K562 (cell line): Measurements from ENCODE around the gene ZC3H8. TPM values are rescaled to one million over a fixed set of nuclear protein-coding genes. Genes with fewer than 3 reads are reported as not detected.

Experiments
- ARID1B ChIP-seq: fragments of 450-650 bp; IDR thresholded peaks from 2 replicates; pipeline ENCODE4 v1.6.1; 2016; ENCODE audit warnings: antibody characterized with exemption, mild to moderate bottlenecking, inconsistent platforms
- CC2D1A ChIP-seq: fragments of 450-650 bp; IDR thresholded peaks from 2 replicates; pipeline ENCODE4 v1.6.1; 2017; ENCODE audit warnings: mild to moderate bottlenecking
- CGGBP1 ChIP-seq: fragments of 250-450 bp; sonication (Bioruptor Pico); IDR thresholded peaks from 2 replicates; pipeline ENCODE4 v1.9.0; 2021; ENCODE audit warnings: mild to moderate bottlenecking
- DDX20 ChIP-seq: fragments of 450-650 bp; IDR thresholded peaks from 2 replicates; pipeline ENCODE4 v1.6.1; 2016; ENCODE audit warnings: missing genetic modification characterization, low read depth, mild to moderate bottlenecking, missing compliant biosample characterization, moderate library complexity
- EP400 ChIP-seq: fragments of 450-650 bp; IDR thresholded peaks from 2 replicates; pipeline ENCODE4 v1.6.1; 2017; ENCODE audit warnings: antibody characterized with exemption, mild to moderate bottlenecking, moderate library complexity
- FOSL1 ChIP-seq: fragments of 200-800 bp; sonication (Bioruptor generic); conservative IDR thresholded peaks from 2 replicates; pipeline ENCODE4 v1.6.1; 2016; ENCODE audit warnings: missing genetic modification characterization, missing compliant biosample characterization
- MLLT1 ChIP-seq, 2 experiments: fragments of 450-650 bp; IDR thresholded peaks; 2 replicates each; pipeline ENCODE4 v1.6.1; 2016
- RERE ChIP-seq: sonication (generic); formaldehyde crosslinking; IDR thresholded peaks from 2 replicates; pipeline ENCODE4 v1.8.0; 2023; ENCODE audit warnings: missing genetic modification reagents, mild to moderate bottlenecking, borderline replicate concordance
- SMARCE1 ChIP-seq: fragments of 450-650 bp; IDR thresholded peaks from 2 replicates; pipeline ENCODE4 v1.7.1; 2016; ENCODE audit warnings: mild to moderate bottlenecking
- ZKSCAN3 ChIP-seq: fragments of 250-450 bp; sonication (Bioruptor Pico); IDR thresholded peaks from 2 replicates; pipeline ENCODE4 v1.4.0; 2020
- ZNF175 ChIP-seq: fragments of 200-800 bp; sonication (Bioruptor generic); IDR thresholded peaks from 2 replicates; pipeline ENCODE4 v1.6.1; 2016; ENCODE audit warnings: low read depth, mild to moderate bottlenecking, missing genetic modification characterization, missing compliant biosample characterization
- polyA plus RNA-seq, 8 experiments: library from polyadenylated mRNA; depleted of rRNA in 4 of 8; stranded (reverse) in 5 of 8; unstranded in 3 of 8; fragments of >200 nt; fragmentation: Nextera tagmentation in 2 of 8; fragmentation: Illumina TruSeq in 1 of 8; extraction: Ambion mirVana in 2 of 8; extraction: Trizol in 1 of 8; gene quantifications; 2 replicates each; pipeline versions ENCODE4 v1.2.1 to v1.2.3, GENCODE V29; 2011 to 2014; ENCODE audit warnings: inconsistent platforms in 1 of 8, missing spikeins in 1 of 8
- total RNA-seq, 7 experiments: library from RNA; depleted of rRNA in 6 of 7; stranded (reverse); fragments of >200 nt in 6 of 7; fragmentation: Illumina TruSeq in 2 of 7; extraction: Trizol in 2 of 7; gene quantifications; 2 replicates each; pipeline versions ENCODE4 v1.2.1 to v1.2.3, GENCODE V29; 2011 to 2021; ENCODE audit warnings: low replicate concordance in 1 of 7
- TF ChIP-seq, protein P1 (sequence below): fragments of 450-650 bp; IDR thresholded peaks from 2 replicates; pipeline ENCODE4 v1.6.1; 2016; ENCODE audit warnings: mild to moderate bottlenecking
- TF ChIP-seq, protein P2 (sequence below), 2 experiments: fragments of 250-450 bp in 1 of 2; fragments of 450-650 bp in 1 of 2; sonication (Bioruptor Pico) in 1 of 2; IDR thresholded peaks; 2 replicates each; pipeline versions ENCODE4 v1.6.1 to v1.8.0; 2016 to 2021; ENCODE audit warnings: mild to moderate bottlenecking in 2 of 2, moderate library complexity in 2 of 2, missing compliant biosample characterization in 1 of 2, missing genetic modification characterization in 1 of 2

Gene ZC3H8
- total and polyA plus RNA-seq, 9 of the 15 experiments (the other 6 are each of a cell fraction or from before 2014, with no cell fraction given): 11.6 to 41.5 (median 27.5) TPM

DNA sequence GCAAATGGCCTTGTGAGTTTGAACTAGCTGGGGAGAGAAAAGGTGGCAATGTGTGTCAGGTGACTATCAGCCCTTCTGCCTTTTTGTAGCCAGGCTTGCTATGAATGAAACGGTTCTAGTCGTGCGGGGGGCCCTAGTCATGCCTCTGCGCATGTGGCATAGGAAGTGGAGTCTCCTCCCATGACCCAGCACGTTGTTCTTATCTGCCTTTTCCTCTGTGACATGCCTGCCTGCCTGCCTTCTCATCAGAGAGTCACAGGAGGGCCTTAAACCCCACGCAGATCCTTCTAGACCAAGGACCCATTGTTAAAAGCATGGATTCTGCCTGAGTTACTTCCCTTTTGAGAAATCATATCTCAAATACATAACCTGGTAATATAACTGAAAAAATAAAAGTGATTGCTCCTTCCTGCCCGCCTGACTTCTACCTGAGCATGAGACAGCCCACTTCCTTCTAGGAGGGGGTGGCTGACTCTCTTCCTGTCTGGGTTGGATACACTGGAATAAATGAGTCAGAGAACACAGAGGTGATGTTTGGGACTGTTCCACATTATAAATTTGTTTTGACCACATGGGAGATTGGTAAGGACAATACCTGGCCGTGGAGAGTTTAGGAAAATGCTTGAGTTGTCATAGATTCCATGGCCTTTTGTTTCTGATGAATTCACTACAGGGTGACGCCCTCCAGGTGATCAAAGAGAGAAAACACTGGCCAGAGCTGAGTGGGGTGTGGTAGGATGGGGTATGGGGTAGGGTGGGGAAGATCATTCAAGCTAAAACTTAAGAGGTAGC lies 66.8 kb downstream of the ZC3H8 start (continued):
- peak; percentile 38; the same call in 1 of the 2 replicates for TF ChIP-seq DDX20 (tag)
- no peak for TF ChIP-seq CC2D1A
- TF ChIP-seq, protein P1, sequence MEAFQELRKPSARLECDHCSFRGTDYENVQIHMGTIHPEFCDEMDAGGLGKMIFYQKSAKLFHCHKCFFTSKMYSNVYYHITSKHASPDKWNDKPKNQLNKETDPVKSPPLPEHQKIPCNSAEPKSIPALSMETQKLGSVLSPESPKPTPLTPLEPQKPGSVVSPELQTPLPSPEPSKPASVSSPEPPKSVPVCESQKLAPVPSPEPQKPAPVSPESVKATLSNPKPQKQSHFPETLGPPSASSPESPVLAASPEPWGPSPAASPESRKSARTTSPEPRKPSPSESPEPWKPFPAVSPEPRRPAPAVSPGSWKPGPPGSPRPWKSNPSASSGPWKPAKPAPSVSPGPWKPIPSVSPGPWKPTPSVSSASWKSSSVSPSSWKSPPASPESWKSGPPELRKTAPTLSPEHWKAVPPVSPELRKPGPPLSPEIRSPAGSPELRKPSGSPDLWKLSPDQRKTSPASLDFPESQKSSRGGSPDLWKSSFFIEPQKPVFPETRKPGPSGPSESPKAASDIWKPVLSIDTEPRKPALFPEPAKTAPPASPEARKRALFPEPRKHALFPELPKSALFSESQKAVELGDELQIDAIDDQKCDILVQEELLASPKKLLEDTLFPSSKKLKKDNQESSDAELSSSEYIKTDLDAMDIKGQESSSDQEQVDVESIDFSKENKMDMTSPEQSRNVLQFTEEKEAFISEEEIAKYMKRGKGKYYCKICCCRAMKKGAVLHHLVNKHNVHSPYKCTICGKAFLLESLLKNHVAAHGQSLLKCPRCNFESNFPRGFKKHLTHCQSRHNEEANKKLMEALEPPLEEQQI: peak; percentile 59; the same call in 1 of the 2 replicates
- TF ChIP-seq ZNF175: peak; percentile 76; the same call in 1 of the 2 replicates
- TF ChIP-seq EP400: peak; percentile 78
- TF ChIP-seq, protein P2, sequence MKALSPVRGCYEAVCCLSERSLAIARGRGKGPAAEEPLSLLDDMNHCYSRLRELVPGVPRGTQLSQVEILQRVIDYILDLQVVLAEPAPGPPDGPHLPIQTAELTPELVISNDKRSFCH (CRISPR knock-in tag; IDR thresholded peaks at IDR 0.05): no peak
- TF ChIP-seq, protein P2 (tag; IDR thresholded peaks at IDR 0.05): no peak
- no peak for TF ChIP-seq RERE (CRISPR knock-in tag)
- no peak for TF ChIP-seq ZKSCAN3 (CRISPR knock-in tag)
- no peak for TF ChIP-seq CGGBP1 (CRISPR knock-in tag)
- TF ChIP-seq ARID1B: peak; percentile 75
- TF ChIP-seq FOSL1 (tag): peak; percentile 96
- TF ChIP-seq MLLT1 (IDR thresholded peaks at IDR 0.05): no peak
- peak; percentile 65 for TF ChIP-seq SMARCE1
